K562 (cell line): Measurements from ENCODE around the gene POLR3GL. TPM values are rescaled to one million over a fixed set of nuclear protein-coding genes. Genes with fewer than 3 reads are reported as not detected.

Experiments used
- ATF1 ChIP-seq, 2 experiments: fragments of 450-650 bp in 1 of 2; IDR thresholded peaks; 2 replicates each; pipeline ENCODE4 v1.6.1; 2016; ENCODE audit warnings: missing compliant biosample characterization in 1 of 2, missing genetic modification characterization in 1 of 2
- BRCA1 ChIP-seq, 2 experiments: fragments of 450-650 bp in 1 of 2; sonication (generic) in 1 of 2; formaldehyde crosslinking in 1 of 2; IDR thresholded peaks; 2 replicates each; pipeline versions ENCODE4 v1.5.0 to v1.6.1; 2017 to 2020; ENCODE audit warnings: mild to moderate bottlenecking in 1 of 2, missing genetic modification reagents in 1 of 2
- DNMT1 ChIP-seq: fragments of 450-650 bp; IDR thresholded peaks from 2 replicates; pipeline ENCODE4 v1.6.1; 2016; ENCODE audit warnings: antibody characterized with exemption, mild to moderate bottlenecking
- ELF2 ChIP-seq: fragments of 250-450 bp; sonication (Bioruptor Pico); IDR thresholded peaks from 2 replicates; pipeline ENCODE4 v1.5.0; 2021; ENCODE audit warnings: mild to moderate bottlenecking
- HLTF ChIP-seq: fragments of 450-650 bp; IDR thresholded peaks from 2 replicates; pipeline ENCODE4 v1.6.1; 2016
- KAT8 ChIP-seq: fragments of 450-650 bp; IDR thresholded peaks from 2 replicates; pipeline ENCODE4 v1.6.1; 2016; ENCODE audit warnings: low read depth, mild to moderate bottlenecking
- MCM3 ChIP-seq: fragments of 450-650 bp; IDR thresholded peaks from 2 replicates; pipeline ENCODE4 v1.6.1; 2016
- MXI1 ChIP-seq: IDR thresholded peaks from 2 replicates; pipeline ENCODE4 v1.6.1; 2011; ENCODE audit warnings: low read depth, mild to moderate bottlenecking, improper control_type of control experiment, low read length
- PCBP1 ChIP-seq: fragments of 200-400 bp; formaldehyde crosslinking; IDR thresholded peaks from 2 replicates; pipeline ENCODE4 v1.6.1; 2018; ENCODE audit warnings: mild to moderate bottlenecking, low read depth, low read length; ENCODE audit not compliant: poor library complexity, severe bottlenecking
- POLR2H ChIP-seq: IDR thresholded peaks from 2 replicates; pipeline ENCODE4 v1.6.1; 2016; ENCODE audit warnings: missing genetic modification characterization, low read depth, mild to moderate bottlenecking, control low read depth, missing compliant biosample characterization, moderate library complexity
- SMC3 ChIP-seq: conservative IDR thresholded peaks from 2 replicates; pipeline ENCODE4 v1.6.1; 2011; ENCODE audit warnings: low read depth, low read length, improper control_type of control experiment; ENCODE audit not compliant: insufficient read depth
- SOX6 ChIP-seq: fragments of 450-650 bp; IDR thresholded peaks from 2 replicates; pipeline ENCODE4 v1.6.1; 2014; ENCODE audit warnings: mild to moderate bottlenecking
- SUPT5H ChIP-seq: fragments of 450-650 bp; IDR thresholded peaks from 2 replicates; pipeline ENCODE4 v1.6.1; 2016
- ZNF133 ChIP-seq: fragments of 250-450 bp; sonication (Bioruptor Pico); IDR thresholded peaks from 2 replicates; pipeline ENCODE4 v1.4.0; 2020; ENCODE audit warnings: mild to moderate bottlenecking
- ZNF175 ChIP-seq: fragments of 200-800 bp; sonication (Bioruptor generic); IDR thresholded peaks from 2 replicates; pipeline ENCODE4 v1.6.1; 2016; ENCODE audit warnings: low read depth, mild to moderate bottlenecking, missing genetic modification characterization, missing compliant biosample characterization
- ZNF274 ChIP-seq: IDR thresholded peaks from 2 replicates; pipeline ENCODE4 v1.6.1; 2011; ENCODE audit warnings: low read depth, mild to moderate bottlenecking, low read length, moderate library complexity, borderline replicate concordance
- ZNF41 ChIP-seq: fragments of 250-450 bp; sonication (Bioruptor Pico); conservative IDR thresholded peaks from 2 replicates; pipeline ENCODE4 v1.4.0; 2020; ENCODE audit warnings: mild to moderate bottlenecking
- ZNF507 ChIP-seq: conservative IDR thresholded peaks from 2 replicates; pipeline ENCODE4 v1.6.1; 2017; ENCODE audit warnings: missing genetic modification characterization, missing compliant biosample characterization
- ZNF707 ChIP-seq: fragments of 250-450 bp; sonication (Bioruptor Pico); conservative IDR thresholded peaks from 2 replicates; pipeline ENCODE4 v1.8.0; 2022; ENCODE audit warnings: inconsistent platforms, mild to moderate bottlenecking, moderate library complexity
- ZNF766 ChIP-seq: fragments of 200-800 bp; sonication (Bioruptor generic); conservative IDR thresholded peaks from 2 replicates; pipeline ENCODE4 v1.6.1; 2016; ENCODE audit warnings: missing genetic modification characterization, missing compliant biosample characterization
- ZNF77 ChIP-seq: fragments of 250-450 bp; sonication (Bioruptor Pico); IDR thresholded peaks from 2 replicates; pipeline ENCODE4 v1.5.0; 2020
- polyA plus RNA-seq, 8 experiments: library from polyadenylated mRNA; depleted of rRNA in 4 of 8; stranded (reverse) in 5 of 8; unstranded in 3 of 8; fragments of >200 nt; fragmentation: Nextera tagmentation in 2 of 8; fragmentation: Illumina TruSeq in 1 of 8; extraction: Ambion mirVana in 2 of 8; extraction: Trizol in 1 of 8; gene quantifications; 2 replicates each; pipeline versions ENCODE4 v1.2.1 to v1.2.3, GENCODE V29; 2011 to 2014; ENCODE audit warnings: inconsistent platforms in 1 of 8, missing spikeins in 1 of 8
- total RNA-seq, 7 experiments: library from RNA; depleted of rRNA in 6 of 7; stranded (reverse); fragments of >200 nt in 6 of 7; fragmentation: Illumina TruSeq in 2 of 7; extraction: Trizol in 2 of 7; gene quantifications; 2 replicates each; pipeline versions ENCODE4 v1.2.1 to v1.2.3, GENCODE V29; 2011 to 2021; ENCODE audit warnings: low replicate concordance in 1 of 7
- TF ChIP-seq, protein P1 (sequence below): fragments of 450-650 bp; IDR thresholded peaks from 2 replicates; pipeline ENCODE4 v1.6.1; 2016; ENCODE audit warnings: missing biosample characterization, missing genetic modification characterization
- TF ChIP-seq, protein P2 (sequence below): fragments of 250-450 bp; sonication (Bioruptor Pico); IDR thresholded peaks from 2 replicates; pipeline ENCODE4 v1.5.0; 2022; ENCODE audit warnings: mild to moderate bottlenecking
- TF ChIP-seq, protein P3 (sequence below): fragments of 450-650 bp; IDR thresholded peaks from 2 replicates; pipeline ENCODE4 v1.6.1; 2017; ENCODE audit warnings: antibody characterized with exemption, mild to moderate bottlenecking

Gene POLR3GL
- total and polyA plus RNA-seq, 9 of the 15 experiments (the other 6 are each of a cell fraction or from before 2014, with no cell fraction given), result 14.6 to 48.4 (median 38.2) TPM

DNA sequence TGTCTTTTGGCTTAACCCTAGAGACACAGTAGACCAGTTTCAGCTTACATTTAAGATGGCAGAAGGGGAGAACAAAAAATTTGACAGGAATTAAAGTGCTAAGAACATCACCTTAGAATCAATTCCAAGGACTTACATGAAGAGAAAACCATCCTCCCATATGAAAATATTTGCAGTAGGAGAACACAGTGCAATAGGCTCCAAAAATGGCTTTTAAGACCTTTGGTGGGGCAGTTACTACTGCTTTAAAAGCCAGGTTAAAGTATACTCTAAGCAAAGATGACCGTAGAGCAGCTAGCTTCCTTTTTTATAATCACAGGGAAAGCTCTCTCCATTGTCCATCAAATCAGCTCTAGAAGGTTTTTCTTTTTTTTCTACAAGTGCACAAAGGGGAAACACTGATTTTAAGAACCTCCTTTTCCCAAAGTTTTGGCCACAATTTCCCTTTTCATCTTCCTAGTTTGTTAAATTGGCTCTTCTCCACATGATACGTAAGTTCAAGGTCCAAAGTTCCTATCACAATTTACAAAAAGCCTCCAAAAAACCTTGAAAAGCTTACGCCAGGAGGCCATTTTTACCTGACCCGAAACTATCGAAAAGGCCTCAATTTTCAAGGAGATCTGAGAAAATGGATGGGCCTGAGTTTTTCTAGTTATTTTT lies 28.6 kb downstream of the POLR3GL start (continued):
- TF ChIP-seq, protein P1, sequence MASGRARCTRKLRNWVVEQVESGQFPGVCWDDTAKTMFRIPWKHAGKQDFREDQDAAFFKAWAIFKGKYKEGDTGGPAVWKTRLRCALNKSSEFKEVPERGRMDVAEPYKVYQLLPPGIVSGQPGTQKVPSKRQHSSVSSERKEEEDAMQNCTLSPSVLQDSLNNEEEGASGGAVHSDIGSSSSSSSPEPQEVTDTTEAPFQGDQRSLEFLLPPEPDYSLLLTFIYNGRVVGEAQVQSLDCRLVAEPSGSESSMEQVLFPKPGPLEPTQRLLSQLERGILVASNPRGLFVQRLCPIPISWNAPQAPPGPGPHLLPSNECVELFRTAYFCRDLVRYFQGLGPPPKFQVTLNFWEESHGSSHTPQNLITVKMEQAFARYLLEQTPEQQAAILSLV (tag), result no peak
- TF ChIP-seq SOX6 (no peak), ELF2 (CRISPR knock-in tag) (no peak), KAT8 (no peak), POLR2H (tag) (peak; percentile 33), PCBP1 (no peak), BRCA1 (IDR thresholded peaks at IDR 0.05) (no peak), BRCA1 (CRISPR knock-in tag; IDR thresholded peaks at IDR 0.05) (no peak), ZNF41 (no peak), DNMT1 (no peak), SUPT5H (0 out of 2 replicates have a peak, but pooled peaks have one; percentile 7), ZNF766 (CRISPR knock-in tag) (no peak), SMC3 (no peak), ZNF133 (CRISPR knock-in tag) (no peak), ZNF274 (no peak), MCM3 (no peak), ATF1 (CRISPR knock-in tag; IDR thresholded peaks at IDR 0.05) (no peak), ATF1 (tag; IDR thresholded peaks at IDR 0.05) (no peak), ZNF507 (tag) (no peak), ZNF707 (CRISPR knock-in tag) (no peak), MXI1 (no peak), HLTF (no peak), ZNF77 (CRISPR knock-in tag) (0 out of 2 replicates have a peak, but pooled peaks have one; percentile 55), ZNF175 (CRISPR knock-in tag) (peak; percentile 6; the same call in 1 of the 2 replicates)
- TF ChIP-seq, protein P2, sequence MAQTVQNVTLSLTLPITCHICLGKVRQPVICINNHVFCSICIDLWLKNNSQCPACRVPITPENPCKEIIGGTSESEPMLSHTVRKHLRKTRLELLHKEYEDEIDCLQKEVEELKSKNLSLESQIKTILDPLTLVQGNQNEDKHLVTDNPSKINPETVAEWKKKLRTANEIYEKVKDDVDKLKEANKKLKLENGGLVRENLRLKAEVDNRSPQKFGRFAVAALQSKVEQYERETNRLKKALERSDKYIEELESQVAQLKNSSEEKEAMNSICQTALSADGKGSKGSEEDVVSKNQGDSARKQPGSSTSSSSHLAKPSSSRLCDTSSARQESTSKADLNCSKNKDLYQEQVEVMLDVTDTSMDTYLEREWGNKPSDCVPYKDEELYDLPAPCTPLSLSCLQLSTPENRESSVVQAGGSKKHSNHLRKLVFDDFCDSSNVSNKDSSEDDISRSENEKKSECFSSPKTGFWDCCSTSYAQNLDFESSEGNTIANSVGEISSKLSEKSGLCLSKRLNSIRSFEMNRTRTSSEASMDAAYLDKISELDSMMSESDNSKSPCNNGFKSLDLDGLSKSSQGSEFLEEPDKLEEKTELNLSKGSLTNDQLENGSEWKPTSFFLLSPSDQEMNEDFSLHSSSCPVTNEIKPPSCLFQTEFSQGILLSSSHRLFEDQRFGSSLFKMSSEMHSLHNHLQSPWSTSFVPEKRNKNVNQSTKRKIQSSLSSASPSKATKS (CRISPR knock-in tag), result no peak
- TF ChIP-seq, protein P3, sequence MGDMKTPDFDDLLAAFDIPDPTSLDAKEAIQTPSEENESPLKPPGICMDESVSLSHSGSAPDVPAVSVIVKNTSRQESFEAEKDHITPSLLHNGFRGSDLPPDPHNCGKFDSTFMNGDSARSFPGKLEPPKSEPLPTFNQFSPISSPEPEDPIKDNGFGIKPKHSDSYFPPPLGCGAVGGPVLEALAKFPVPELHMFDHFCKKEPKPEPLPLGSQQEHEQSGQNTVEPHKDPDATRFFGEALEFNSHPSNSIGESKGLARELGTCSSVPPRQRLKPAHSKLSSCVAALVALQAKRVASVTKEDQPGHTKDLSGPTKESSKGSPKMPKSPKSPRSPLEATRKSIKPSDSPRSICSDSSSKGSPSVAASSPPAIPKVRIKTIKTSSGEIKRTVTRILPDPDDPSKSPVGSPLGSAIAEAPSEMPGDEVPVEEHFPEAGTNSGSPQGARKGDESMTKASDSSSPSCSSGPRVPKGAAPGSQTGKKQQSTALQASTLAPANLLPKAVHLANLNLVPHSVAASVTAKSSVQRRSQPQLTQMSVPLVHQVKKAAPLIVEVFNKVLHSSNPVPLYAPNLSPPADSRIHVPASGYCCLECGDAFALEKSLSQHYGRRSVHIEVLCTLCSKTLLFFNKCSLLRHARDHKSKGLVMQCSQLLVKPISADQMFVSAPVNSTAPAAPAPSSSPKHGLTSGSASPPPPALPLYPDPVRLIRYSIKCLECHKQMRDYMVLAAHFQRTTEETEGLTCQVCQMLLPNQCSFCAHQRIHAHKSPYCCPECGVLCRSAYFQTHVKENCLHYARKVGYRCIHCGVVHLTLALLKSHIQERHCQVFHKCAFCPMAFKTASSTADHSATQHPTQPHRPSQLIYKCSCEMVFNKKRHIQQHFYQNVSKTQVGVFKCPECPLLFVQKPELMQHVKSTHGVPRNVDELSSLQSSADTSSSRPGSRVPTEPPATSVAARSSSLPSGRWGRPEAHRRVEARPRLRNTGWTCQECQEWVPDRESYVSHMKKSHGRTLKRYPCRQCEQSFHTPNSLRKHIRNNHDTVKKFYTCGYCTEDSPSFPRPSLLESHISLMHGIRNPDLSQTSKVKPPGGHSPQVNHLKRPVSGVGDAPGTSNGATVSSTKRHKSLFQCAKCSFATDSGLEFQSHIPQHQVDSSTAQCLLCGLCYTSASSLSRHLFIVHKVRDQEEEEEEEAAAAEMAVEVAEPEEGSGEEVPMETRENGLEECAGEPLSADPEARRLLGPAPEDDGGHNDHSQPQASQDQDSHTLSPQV, result no peak
